ENCODE results near the gene TBC1D16.

TBC1D16 gene

GRCh38 chr17:79936641-79937381 lies 98.9 kb downstream of the TBC1D16 start:
- H3K27ac ChIP-seq = no peak overlapping the region
- no peak overlapping the region for H2AFZ ChIP-seq (ENCODE audit: low read depth)
- H3K36me3 ChIP-seq (ENCODE audit: insufficient read depth) = no peaks in the 10 kb centered on the region
- no peaks in the 10 kb centered on the region; the same call in 1 of the 2 replicates for H3K27me3 ChIP-seq (ENCODE audit: insufficient read depth, low read depth)
- H3K4me2 ChIP-seq = no peak overlapping the region
- H3K79me2 ChIP-seq (ENCODE audit: insufficient read depth, low read depth) = no peaks in the 10 kb centered on the region
- H3K4me1 ChIP-seq (ENCODE audit: low read depth, poor library complexity, severe bottlenecking) = no peaks in the 10 kb centered on the region
- no peak for TF ChIP-seq CTCF (conservative IDR thresholded peaks at IDR 0.05; ENCODE audit: low read depth, low read length)
- no peaks in the 10 kb centered on the region for H4K20me1 ChIP-seq (ENCODE audit: insufficient read depth)
- no peak overlapping the region for H3K4me3 ChIP-seq (IDR thresholded peaks at IDR 0.05; ENCODE audit: insufficient read depth, low read depth, low read length)
- no peak overlapping the region for H3K9ac ChIP-seq

GRCh38 chr17:79936050-79936449 lies 99.6 kb downstream of the TBC1D16 start:
- Histone ChIP-seq H4K20me1 (ENCODE audit: insufficient read depth) (no peaks in the 10 kb centered on the region), H3K4me1 (ENCODE audit: low read depth, poor library complexity, severe bottlenecking) (no peaks in the 10 kb centered on the region), H3K4me2 (no peak overlapping the region), H3K36me3 (ENCODE audit: insufficient read depth) (no peaks in the 10 kb centered on the region), H3K27me3 (ENCODE audit: insufficient read depth, low read depth) (no peaks in the 10 kb centered on the region; the same call in 1 of the 2 replicates), H3K27ac (no peak overlapping the region), H2AFZ (ENCODE audit: low read depth) (no peak overlapping the region), H3K4me3 (IDR thresholded peaks at IDR 0.05; ENCODE audit: insufficient read depth, low read depth, low read length) (no peak overlapping the region), H3K79me2 (ENCODE audit: insufficient read depth, low read depth) (no peaks in the 10 kb centered on the region), H3K9ac (no peak overlapping the region)
- no peak for TF ChIP-seq CTCF (conservative IDR thresholded peaks at IDR 0.05; ENCODE audit: low read depth, low read length)

- no peaks in the 10 kb centered on the region for H3K79me2 ChIP-seq (ENCODE audit: insufficient read depth, low read depth)
- H3K36me3 ChIP-seq (ENCODE audit: insufficient read depth) = no peaks in the 10 kb centered on the region
- no peak for TF ChIP-seq CTCF (conservative IDR thresholded peaks at IDR 0.05; ENCODE audit: low read depth, low read length)
- H3K9ac ChIP-seq = no peak overlapping the region
- no peak overlapping the region for H3K4me3 ChIP-seq (IDR thresholded peaks at IDR 0.05; ENCODE audit: insufficient read depth, low read depth, low read length)
- H2AFZ ChIP-seq (ENCODE audit: low read depth) = no peak overlapping the region
- H3K4me1 ChIP-seq (ENCODE audit: low read depth, poor library complexity, severe bottlenecking) = no peaks in the 10 kb centered on the region
- no peak overlapping the region for H3K27ac ChIP-seq
- no peak overlapping the region for H3K4me2 ChIP-seq
- H3K27me3 ChIP-seq (ENCODE audit: insufficient read depth, low read depth) = no peaks in the 10 kb centered on the region; the same call in 1 of the 2 replicates
- no peaks in the 10 kb centered on the region for H4K20me1 ChIP-seq (ENCODE audit: insufficient read depth)
Observed at GRCh38 chr17:79935197-79935885, 100.3 kb downstream of the TBC1D16 start.

GRCh38 chr17:79934653-79934970 lies 101.1 kb downstream of the TBC1D16 start:
- no peaks in the 10 kb centered on the region for H3K4me1 ChIP-seq (ENCODE audit: low read depth, poor library complexity, severe bottlenecking)
- H3K4me3 ChIP-seq (IDR thresholded peaks at IDR 0.05; ENCODE audit: insufficient read depth, low read depth, low read length) = no peak overlapping the region
- no peaks in the 10 kb centered on the region for H4K20me1 ChIP-seq (ENCODE audit: insufficient read depth)
- H3K79me2 ChIP-seq (ENCODE audit: insufficient read depth, low read depth) = no peaks in the 10 kb centered on the region
- no peaks in the 10 kb centered on the region for H3K36me3 ChIP-seq (ENCODE audit: insufficient read depth)
- no peak overlapping the region for H2AFZ ChIP-seq (ENCODE audit: low read depth)
- no peak overlapping the region for H3K4me2 ChIP-seq
- no peak for TF ChIP-seq CTCF (conservative IDR thresholded peaks at IDR 0.05; ENCODE audit: low read depth, low read length)
- H3K27me3 ChIP-seq (ENCODE audit: insufficient read depth, low read depth) = no peaks in the 10 kb centered on the region; the same call in 1 of the 2 replicates
- no peak overlapping the region for H3K27ac ChIP-seq
- no peak overlapping the region for H3K9ac ChIP-seq

Measured in KMS-11 (cell line).